ENCODE data around the gene RAPGEF5.

GRCh38 chr7:22075561-22075960 is 281.4 kb downstream of the RAPGEF5 start:
- no peak for TF ChIP-seq CTCF (conservative IDR thresholded peaks at IDR 0.05)
- no peak for TF ChIP-seq ZFX (IDR thresholded peaks at IDR 0.05)

All from C4-2B (cell line).